Measurements from ENCODE around the gene BCL2L1. TPM values are rescaled to one million over a fixed set of nuclear protein-coding genes. Genes with fewer than 3 reads are reported as not detected.
A peak's percentile ranks its signal among the peaks of the same experiment; 100 is the strongest.

BCL2L1 gene
- total RNA-seq, 2 experiments from 2014 or later = 64.2 to 88.8 TPM

DNA sequence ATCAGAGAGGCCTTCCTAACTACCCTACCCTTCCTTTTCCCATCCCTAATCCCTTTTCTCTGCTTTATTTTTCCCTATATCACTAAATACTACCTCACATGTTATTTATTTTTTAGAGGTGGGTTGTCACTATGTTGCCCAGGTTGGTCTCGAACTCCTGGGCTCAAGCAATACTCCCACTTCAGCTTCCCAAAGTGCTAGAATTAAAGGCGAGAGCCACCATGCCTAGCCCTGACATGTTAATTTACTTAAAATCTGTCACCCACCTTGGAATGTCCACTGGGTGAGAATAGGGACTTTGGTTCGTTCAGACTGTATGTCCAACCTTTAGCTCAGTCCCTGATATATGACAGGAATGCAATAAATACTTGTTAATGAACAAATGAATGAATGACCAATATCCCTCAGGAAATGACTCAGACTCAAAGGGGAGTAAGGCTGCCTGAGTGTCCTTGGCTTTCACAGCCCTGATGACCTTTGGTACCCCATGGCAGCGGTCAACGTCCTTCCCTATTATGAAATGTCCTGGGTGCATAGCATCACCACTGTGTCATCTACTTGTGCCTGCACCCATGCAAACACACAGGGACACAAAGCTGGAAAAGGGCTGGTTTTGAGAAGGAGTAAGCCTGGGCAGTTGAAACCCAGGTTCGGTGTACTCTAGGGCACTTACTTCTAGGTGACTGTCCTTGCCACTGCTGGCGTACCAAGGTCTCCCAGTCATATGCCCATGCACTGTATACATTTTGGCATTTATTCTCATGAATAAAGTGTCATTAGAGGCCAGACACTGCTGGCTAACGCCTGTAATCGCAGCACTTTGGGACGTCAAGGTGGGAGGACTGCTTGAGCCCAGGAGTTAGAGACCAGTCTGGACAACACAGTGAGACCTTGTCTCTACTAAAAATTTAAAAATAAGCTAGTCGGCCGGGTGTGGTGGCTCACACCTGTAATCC, 26.5 kb downstream of the BCL2L1 start:
- H3K4me2 ChIP-seq (ENCODE audit: low read length) = no peak overlapping the region
- no peak overlapping the region for H2AFZ ChIP-seq (ENCODE audit: low read length)
- ChIA-PET POLR2A (interaction anchor here (0.6 to 3.3 kb wide), 7 partner anchors 9 to 71 kb away, joined by 3 to 14 read pairs (median 4); no protein-coding TSS in a partner anchor), CTCF (ENCODE audit: unreplicated experiment) (interaction anchor here (0.5 to 1.5 kb wide), 3 partner anchors 11 to 271 kb away, joined by 3 to 7 read pairs (median 5); no protein-coding TSS in a partner anchor)
- peaks cover 62% of the 10 kb centered on the region for H3K36me3 ChIP-seq (ENCODE audit: insufficient read depth, low read length)
- H4K20me1 ChIP-seq (ENCODE audit: insufficient read depth, low read length) = no peaks in the 10 kb centered on the region
- H3K27ac ChIP-seq (ENCODE audit: low read depth, low read length, poor library complexity, severe bottlenecking) = peak overlapping the region; percentile 54
- H3K79me2 ChIP-seq (ENCODE audit: insufficient read depth, low read depth, low read length) = peaks cover 79% of the 10 kb centered on the region
- no peak overlapping the region for H3K4me3 ChIP-seq (ENCODE audit: low read depth, low read length, poor library complexity, severe bottlenecking)
- TF ChIP-seq, protein P1, sequence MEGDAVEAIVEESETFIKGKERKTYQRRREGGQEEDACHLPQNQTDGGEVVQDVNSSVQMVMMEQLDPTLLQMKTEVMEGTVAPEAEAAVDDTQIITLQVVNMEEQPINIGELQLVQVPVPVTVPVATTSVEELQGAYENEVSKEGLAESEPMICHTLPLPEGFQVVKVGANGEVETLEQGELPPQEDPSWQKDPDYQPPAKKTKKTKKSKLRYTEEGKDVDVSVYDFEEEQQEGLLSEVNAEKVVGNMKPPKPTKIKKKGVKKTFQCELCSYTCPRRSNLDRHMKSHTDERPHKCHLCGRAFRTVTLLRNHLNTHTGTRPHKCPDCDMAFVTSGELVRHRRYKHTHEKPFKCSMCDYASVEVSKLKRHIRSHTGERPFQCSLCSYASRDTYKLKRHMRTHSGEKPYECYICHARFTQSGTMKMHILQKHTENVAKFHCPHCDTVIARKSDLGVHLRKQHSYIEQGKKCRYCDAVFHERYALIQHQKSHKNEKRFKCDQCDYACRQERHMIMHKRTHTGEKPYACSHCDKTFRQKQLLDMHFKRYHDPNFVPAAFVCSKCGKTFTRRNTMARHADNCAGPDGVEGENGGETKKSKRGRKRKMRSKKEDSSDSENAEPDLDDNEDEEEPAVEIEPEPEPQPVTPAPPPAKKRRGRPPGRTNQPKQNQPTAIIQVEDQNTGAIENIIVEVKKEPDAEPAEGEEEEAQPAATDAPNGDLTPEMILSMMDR (conservative IDR thresholded peaks at IDR 0.05; ENCODE audit: low read length) = no peak
- TF ChIP-seq EZH2phosphoT487 (IDR thresholded peaks at IDR 0.05; ENCODE audit: borderline replicate concordance, low read depth, low read length) = no peak
- peaks cover 70% of the 10 kb centered on the region for H3K4me1 ChIP-seq (ENCODE audit: insufficient read depth, low read length, poor library complexity, severe bottlenecking)
- DNase-seq (ENCODE audit: low spot score) = no peak
- no peaks in the 10 kb centered on the region for H3K9me3 ChIP-seq (ENCODE audit: low read length)
- no TSS peak for BruUV-seq (replicated peaks)
- intact Hi-C loops (cut with micrococcal nuclease; ENCODE audit: unreplicated experiment) = no loop called here
- H3K9me2 ChIP-seq (ENCODE audit: insufficient read depth, low read length) = no peaks in the 10 kb centered on the region

DNA sequence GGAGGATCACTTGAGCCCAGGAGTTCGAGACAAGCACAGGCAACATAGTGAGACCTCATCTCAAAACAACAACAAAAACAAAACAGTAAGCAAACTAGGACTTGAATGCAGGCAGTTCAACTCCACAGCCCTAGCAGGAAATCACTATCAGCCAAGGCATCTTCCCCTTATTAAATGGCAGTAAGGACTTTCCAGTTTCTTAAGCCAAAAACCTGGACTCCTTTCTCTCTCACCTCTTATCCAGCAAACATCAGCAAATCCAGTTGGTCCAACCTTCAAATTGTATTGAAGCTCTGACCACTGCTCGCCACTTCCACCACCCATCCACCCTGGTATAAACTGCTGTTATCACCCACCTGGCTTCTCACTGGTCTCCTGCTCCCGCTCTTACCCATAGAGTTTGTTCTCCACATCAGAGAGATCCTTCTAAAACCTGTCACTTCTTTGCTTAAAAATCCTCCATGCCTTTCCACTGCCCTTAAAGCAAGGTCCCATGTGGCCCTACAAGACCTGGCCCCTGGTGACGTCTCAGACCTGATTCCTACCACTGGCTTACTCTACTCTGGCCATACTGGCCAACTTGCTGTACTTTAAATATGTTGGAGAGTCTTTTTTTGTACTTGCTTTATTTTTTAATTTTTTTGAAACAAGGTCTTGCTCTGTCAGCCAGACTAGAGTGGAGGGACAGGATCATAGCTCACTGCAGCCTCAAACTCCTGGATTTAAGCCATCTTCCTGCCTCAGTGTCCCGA, 27.6 kb downstream of the BCL2L1 start:
- no peak for DNase-seq (ENCODE audit: low spot score)
- Histone ChIP-seq H3K9me2 (ENCODE audit: insufficient read depth, low read length) (no peaks in the 10 kb centered on the region), H2AFZ (ENCODE audit: low read length) (no peak overlapping the region), H3K4me3 (ENCODE audit: low read depth, low read length, poor library complexity, severe bottlenecking) (no peak overlapping the region), H3K9me3 (ENCODE audit: low read length) (no peaks in the 10 kb centered on the region), H3K79me2 (ENCODE audit: insufficient read depth, low read depth, low read length) (peaks cover 81% of the 10 kb centered on the region), H3K4me2 (ENCODE audit: low read length) (peak overlapping the region; percentile 32), H4K20me1 (ENCODE audit: insufficient read depth, low read length) (no peaks in the 10 kb centered on the region), H3K27ac (ENCODE audit: low read depth, low read length, poor library complexity, severe bottlenecking) (peak overlapping the region; percentile 54), H3K4me1 (ENCODE audit: insufficient read depth, low read length, poor library complexity, severe bottlenecking) (peaks cover 76% of the 10 kb centered on the region), H3K36me3 (ENCODE audit: insufficient read depth, low read length) (peaks cover 58% of the 10 kb centered on the region)
- no peak for TF ChIP-seq EZH2phosphoT487 (IDR thresholded peaks at IDR 0.05; ENCODE audit: borderline replicate concordance, low read depth, low read length)
- TF ChIP-seq, protein P1 (conservative IDR thresholded peaks at IDR 0.05; ENCODE audit: low read length) = no peak
- no TSS peak for BruUV-seq (replicated peaks)
- ChIA-PET CTCF (ENCODE audit: unreplicated experiment) (interaction anchor here (1.0 kb wide), 1 partner anchor 23 kb away, joined by 3 read pairs; no protein-coding TSS in a partner anchor), POLR2A (interaction anchor here (0.6 to 3.3 kb wide), 6 partner anchors 10 to 121 kb away, joined by 3 to 14 read pairs (median 4); no protein-coding TSS in a partner anchor)
- intact Hi-C loops (cut with micrococcal nuclease; ENCODE audit: unreplicated experiment) = no loop called here

Measured in OCI-LY7 (cell line).